GM20000 (cell line): ENCODE data around the gene RHBDF2.

ENCODE experiments used
- DNase-seq: peaks from one replicate; pipeline ENCODE4 v3.0.0; 2012; ENCODE audit warnings: low spot score
- TF ChIP-seq, protein P1 (sequence below): IDR thresholded peaks from 2 replicates; pipeline ENCODE4 v1.5.1; 2012; ENCODE audit warnings: mild to moderate bottlenecking, control low read depth; ENCODE audit errors: extremely low read depth, missing control alignments

RHBDF2 gene

DNA sequence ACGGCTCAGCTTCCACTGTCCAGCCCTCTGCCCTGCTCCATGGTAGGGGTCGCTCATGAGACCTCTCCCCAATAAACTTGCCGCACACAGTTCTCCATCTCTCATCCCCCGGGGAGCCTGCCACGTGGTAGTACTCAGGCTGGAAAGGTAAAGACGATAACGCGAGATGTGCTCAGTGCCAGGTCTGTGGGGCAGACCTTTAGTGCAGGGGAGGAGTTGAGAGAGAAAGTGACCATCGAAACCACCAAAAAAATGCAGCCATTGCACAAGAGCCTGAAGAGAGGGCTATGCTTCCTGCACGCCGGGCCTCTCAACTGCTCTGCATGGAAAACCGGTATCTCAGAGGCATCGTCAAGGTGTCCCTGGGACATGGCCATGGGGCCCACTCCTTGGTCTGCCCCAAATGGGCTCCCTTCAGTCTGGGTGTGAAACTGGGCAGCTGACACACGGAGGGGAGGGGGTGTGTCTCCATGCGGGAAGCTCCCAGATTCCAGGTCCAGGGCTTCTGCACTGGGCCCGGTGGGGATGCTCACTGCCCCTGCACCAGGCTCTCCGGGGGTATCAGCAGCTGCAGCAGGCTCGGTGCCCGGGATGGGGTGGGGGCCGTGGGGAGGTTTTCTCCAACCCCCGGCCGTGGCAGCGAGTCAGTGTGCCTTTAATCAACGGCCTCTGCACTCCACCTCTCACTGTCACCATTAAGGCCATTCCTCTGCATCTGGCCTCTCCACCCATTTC, 38.5 kb downstream of the RHBDF2 start:
- TF ChIP-seq, protein P1, sequence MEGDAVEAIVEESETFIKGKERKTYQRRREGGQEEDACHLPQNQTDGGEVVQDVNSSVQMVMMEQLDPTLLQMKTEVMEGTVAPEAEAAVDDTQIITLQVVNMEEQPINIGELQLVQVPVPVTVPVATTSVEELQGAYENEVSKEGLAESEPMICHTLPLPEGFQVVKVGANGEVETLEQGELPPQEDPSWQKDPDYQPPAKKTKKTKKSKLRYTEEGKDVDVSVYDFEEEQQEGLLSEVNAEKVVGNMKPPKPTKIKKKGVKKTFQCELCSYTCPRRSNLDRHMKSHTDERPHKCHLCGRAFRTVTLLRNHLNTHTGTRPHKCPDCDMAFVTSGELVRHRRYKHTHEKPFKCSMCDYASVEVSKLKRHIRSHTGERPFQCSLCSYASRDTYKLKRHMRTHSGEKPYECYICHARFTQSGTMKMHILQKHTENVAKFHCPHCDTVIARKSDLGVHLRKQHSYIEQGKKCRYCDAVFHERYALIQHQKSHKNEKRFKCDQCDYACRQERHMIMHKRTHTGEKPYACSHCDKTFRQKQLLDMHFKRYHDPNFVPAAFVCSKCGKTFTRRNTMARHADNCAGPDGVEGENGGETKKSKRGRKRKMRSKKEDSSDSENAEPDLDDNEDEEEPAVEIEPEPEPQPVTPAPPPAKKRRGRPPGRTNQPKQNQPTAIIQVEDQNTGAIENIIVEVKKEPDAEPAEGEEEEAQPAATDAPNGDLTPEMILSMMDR = no peak
- no peak for DNase-seq

DNA sequence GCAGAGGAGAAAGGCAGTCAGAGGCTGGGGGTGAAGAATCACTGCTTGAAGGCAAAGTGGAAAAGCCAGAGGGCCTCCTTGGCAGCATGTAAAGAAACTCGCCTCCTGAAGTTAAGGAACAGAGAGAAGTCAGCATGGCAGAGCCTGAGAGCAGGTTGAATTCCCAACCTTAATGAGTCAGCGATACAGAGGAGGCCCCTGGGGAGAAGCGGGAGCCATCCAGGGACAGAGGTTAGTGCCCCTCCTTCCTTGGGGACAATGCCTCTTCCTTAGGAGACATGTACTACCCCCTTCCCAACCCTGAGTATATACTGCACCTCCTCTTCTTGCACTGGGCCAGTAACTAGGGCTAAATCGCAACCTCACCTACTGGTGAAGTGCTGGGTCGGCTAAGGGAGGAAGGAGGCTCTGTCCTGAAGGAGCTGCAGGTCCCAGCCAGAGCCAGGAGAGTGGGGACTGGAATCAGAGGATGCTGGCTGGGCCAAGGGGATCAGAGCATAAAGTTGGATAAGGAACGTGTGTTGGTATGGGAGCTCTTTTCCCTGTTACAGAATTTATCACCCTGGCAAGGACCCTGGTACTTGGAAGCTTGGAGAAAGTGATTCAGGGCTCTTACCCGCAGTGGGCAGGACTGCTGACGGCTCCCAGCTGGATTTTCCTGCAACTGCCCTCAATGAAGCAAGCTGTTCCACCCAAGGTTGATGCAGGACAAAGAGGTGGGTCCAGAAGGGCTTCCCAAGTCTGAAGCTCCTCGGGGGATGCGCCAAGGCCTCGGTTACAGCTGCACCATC, 39.3 kb downstream of the RHBDF2 start:
- DNase-seq = no peak
- TF ChIP-seq, protein P1 = no peak

DNA sequence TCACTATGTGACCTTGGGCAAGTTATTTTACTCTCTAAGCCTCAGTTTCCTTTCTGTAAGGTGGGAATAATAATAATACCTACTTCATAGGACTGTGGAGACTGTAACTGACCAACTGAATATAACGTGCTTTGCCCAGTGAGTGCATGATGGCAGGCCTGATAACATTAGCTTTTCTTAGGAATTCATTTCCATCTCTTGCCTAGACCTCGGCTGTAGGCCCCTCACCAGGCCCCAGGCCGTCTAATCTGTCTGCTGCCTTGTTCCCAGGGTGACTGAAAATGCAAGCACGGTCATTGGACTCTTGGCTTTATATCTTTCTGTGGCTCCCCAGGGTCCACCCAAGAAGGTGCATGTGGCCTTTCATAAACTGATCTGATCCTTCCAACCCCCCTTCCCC, 41.5 kb downstream of the RHBDF2 start:
- TF ChIP-seq, protein P1 = no peak
- DNase-seq = no peak

DNA sequence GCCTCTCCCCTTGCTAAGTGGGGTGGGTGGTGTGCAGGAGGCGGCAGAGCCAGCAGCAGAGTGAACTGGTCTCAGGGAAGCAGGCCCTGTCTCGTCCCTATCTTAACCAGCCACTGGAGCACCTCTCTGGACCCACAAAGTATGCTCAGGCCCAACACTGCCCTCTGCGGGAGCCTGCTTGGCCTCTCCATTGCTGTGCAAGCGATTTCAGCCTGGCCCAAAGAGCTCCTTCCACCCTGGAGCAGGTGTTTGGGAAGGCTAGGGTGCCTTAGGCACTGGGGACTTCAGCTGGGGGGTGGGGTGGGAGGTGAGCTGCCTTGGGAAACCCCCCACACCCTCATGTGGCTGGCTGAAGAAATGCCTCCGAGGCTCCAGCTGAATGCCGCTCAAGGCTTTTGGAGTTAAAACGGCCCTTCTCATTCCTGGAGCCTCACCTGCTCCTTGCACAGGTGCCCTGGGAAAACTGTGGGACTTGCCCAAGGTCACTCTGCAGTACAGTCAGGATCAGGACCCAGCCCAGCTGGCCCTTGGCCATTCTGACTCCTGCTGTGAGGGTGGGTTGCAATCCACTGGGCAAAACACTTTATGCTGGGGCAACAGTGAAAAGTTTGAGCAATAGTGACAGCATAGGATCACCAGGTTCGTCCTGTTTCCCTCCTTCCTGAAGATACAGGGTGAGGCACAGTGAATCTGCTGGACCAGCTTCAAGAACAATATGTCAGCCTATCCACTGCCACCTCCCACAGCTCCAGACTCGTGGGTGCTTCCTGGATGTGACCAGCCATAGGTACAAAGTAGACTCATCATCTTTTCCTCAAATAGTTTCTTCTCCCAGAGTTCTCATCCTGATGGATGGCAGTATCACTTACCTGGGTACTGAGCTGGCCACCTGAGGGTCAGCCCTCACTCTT, 42.4 kb downstream of the RHBDF2 start:
- TF ChIP-seq, protein P1 = peak; percentile 77
- peak; percentile 78 for DNase-seq

DNA sequence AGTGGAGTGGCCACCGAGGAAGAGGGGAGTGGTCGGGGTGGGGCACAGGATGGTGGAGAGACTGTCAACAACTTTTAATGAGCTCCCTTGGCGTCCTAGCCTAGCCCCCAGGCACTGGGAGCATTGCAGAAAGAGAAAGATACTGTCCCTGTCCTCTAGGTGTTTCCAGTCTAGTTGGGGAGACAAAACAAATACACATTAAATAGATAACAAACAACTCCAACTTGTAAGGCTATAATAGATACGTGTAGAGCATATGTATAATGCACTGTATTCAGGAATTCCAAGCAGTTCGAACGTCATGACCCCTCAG, 47.8 kb downstream of the RHBDF2 start:
- TF ChIP-seq, protein P1 = no peak
- no peak for DNase-seq

DNA sequence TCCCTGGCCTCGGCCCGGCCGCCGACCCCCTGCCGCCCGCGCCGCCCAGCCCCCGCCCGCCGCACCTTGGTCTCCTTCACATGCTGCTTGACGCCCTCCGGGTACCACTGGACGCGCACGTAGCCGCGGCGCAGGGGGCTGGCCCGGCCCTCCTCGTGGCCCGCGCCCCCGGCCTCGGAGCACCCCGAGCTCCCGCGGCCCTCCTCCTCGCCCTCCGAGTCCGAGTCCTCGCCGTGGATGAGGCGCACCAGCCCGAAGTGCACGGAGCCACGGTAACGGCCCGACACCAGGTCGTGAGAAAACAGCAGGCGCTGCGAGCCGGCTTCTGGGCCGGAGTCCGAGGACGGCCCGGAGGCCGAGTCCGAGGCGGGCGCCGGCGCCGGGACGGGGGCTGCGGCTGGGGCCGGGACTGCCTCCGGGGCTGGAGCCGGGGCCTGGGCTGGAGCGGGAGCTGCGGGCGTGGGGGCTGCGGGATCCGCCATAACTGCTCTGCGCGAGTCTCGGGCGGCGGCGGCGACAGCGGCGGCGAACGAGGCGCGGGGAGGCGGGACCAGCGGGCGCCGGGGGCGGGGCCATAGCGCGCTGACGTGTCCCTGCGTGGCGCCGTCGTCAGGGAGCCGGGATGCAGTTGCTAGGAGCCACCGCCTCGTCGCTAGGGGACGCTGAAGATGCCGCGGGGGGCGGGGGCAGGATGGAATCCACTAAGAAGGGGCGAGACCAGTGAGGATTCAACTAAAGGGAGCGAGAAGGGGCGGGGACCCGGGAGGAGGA, 48.4 kb downstream of the RHBDF2 start, which contains the start of gene UBE2O:
TSS of gene UBE2O (minus strand) at position 493 of the 771 bp plus-strand sequence. CDS start at position 482, 11 bp downstream.
- TF ChIP-seq, protein P1 = peak; percentile 64
- peak; percentile 98 for DNase-seq
